K562 (cell line): ENCODE measurements around the gene YJU2. TPM values are rescaled to one million over a fixed set of nuclear protein-coding genes. Genes with fewer than 3 reads are reported as not detected.

Source experiments
- ATAC-seq: fragments of 200-7000 bp; cut with Tn5 transposase; 3 replicates; pipeline ENCODE4 v1.9.1; 2020; ENCODE audit warnings: moderate library complexity
- BruUV-seq: library from RNA; stranded (reverse); fragments of 400-500 nt; replicated peaks from 2 replicates; lab custom pipeline; 2021; lab: Mats Ljungman, UMichigan
- CTCF ChIA-PET: fragments of 300-600 bp; formaldehyde crosslinking; extraction: SDS; loops from one replicate; lab custom pipeline; 2021; ENCODE audit warnings: low intra/inter-chr PET ratio; lab: Yijun Ruan, JAX
- POLR2A ChIA-PET: fragments of 300-600, 350-650 bp; sonication (Branson Sonifier 250); formaldehyde crosslinking; extraction: SDS; loops from one replicate; lab custom pipeline; 2021; ENCODE audit warnings: antibody characterized with exemption, inconsistent platforms; lab: Yijun Ruan, JAX
- DNase-seq, 4 experiments: peaks; one replicate each; pipeline versions ENCODE4 v3.0.0 to v3.0.0-alpha.2; 2011 to 2018; ENCODE audit warnings: low spot score in 3 of 4, mixed read lengths in 3 of 4; ENCODE audit errors: extremely low read depth in 1 of 4
- FAIRE-seq: peaks from 2 replicates; lab custom pipeline; 2011; peaks lifted over from hg19 to GRCh38; lab: Jason Lieb, UNC
- H2AFZ ChIP-seq: 2 replicates; pipeline ENCODE4 v1.6.0; 2011; ENCODE audit warnings: low read depth, low read length, control low read depth, inconsistent platforms
- H3K27ac ChIP-seq: fragments of 200-600 bp; 3 replicates; pipeline ENCODE4 v1.8.0; 2011; ENCODE audit warnings: low read depth, mild to moderate bottlenecking, control low read depth, inconsistent platforms, low read length, moderate library complexity, mixed read lengths; ENCODE audit errors: extremely low read depth
- H3K27me3 ChIP-seq, 2 experiments: fragments of 300-600 bp in 1 of 2; 2 replicates in 1 of 2; 3 replicates in 1 of 2; pipeline versions ENCODE4 v1.6.0 to v1.8.0; 2011; ENCODE audit warnings: inconsistent platforms in 2 of 2, low read length in 2 of 2, mild to moderate bottlenecking in 1 of 2, mixed read lengths in 1 of 2, moderate library complexity in 1 of 2; ENCODE audit not compliant: control insufficient read depth in 2 of 2, insufficient read depth in 2 of 2
- H3K36me3 ChIP-seq: fragments of 300-600 bp; 3 replicates; pipeline ENCODE4 v1.8.0; 2011; ENCODE audit warnings: mild to moderate bottlenecking, low read length, inconsistent platforms; ENCODE audit not compliant: control insufficient read depth, insufficient read depth
- H3K4me1 ChIP-seq, 2 experiments: fragments of 200-600 bp in 1 of 2; replicated peaks in 1 of 2; 2 replicates in 1 of 2; 3 replicates in 1 of 2; pipeline versions ENCODE4 v1.5.1 to v1.8.0; 2011; ENCODE audit warnings: inconsistent platforms in 2 of 2, low read length in 2 of 2, mild to moderate bottlenecking in 1 of 2, mixed read lengths in 1 of 2, moderate library complexity in 1 of 2; ENCODE audit not compliant: control insufficient read depth in 2 of 2, insufficient read depth in 2 of 2
- H3K4me2 ChIP-seq: 2 replicates; pipeline ENCODE4 v1.6.1; 2011; ENCODE audit warnings: low read length, control low read depth, inconsistent platforms, mixed read lengths; ENCODE audit not compliant: insufficient read depth
- H3K4me3 ChIP-seq: fragments of 200-600 bp; sonication (generic), shearing (Covaris generic); 2 replicates; pipeline ENCODE4 v1.5.1; 2016; ENCODE audit warnings: control low read depth, inconsistent platforms
- H3K79me2 ChIP-seq: fragments of 200-600 bp; 3 replicates; pipeline ENCODE4 v1.8.0; 2011; ENCODE audit warnings: low read length, inconsistent platforms; ENCODE audit not compliant: control insufficient read depth, insufficient read depth
- H3K9ac ChIP-seq, 2 experiments: 2 replicates each; pipeline versions ENCODE4 v1.6.0 to v1.6.1; 2011; ENCODE audit warnings: low read depth in 2 of 2, low read length in 2 of 2, control low read depth in 1 of 2, inconsistent platforms in 1 of 2, mild to moderate bottlenecking in 1 of 2, mixed read lengths in 1 of 2; ENCODE audit not compliant: insufficient read depth in 1 of 2
- H3K9me1 ChIP-seq: one replicate; pipeline ENCODE4 v1.6.0; 2011; ENCODE audit warnings: inconsistent platforms, mild to moderate bottlenecking, low read length, moderate library complexity; ENCODE audit not compliant: control insufficient read depth, insufficient read depth
- H3K9me3 ChIP-seq: replicated peaks from 2 replicates; pipeline ENCODE4 v1.5.1; 2011; ENCODE audit warnings: low read depth, low read length, inconsistent platforms; ENCODE audit not compliant: control insufficient read depth, insufficient read depth
- H4K20me1 ChIP-seq: replicated peaks from 2 replicates; pipeline ENCODE4 v1.6.1; 2011; ENCODE audit warnings: low read length, inconsistent platforms, mixed read lengths; ENCODE audit not compliant: control insufficient read depth, insufficient read depth
- ADNP ChIP-seq: fragments of 200-800 bp; sonication (Bioruptor generic); IDR thresholded peaks from 2 replicates; pipeline ENCODE4 v1.6.1; 2016; ENCODE audit warnings: missing genetic modification characterization, missing compliant biosample characterization
- ARNT ChIP-seq, 2 experiments: fragments of 450-650 bp; IDR thresholded peaks; 2 replicates each; pipeline ENCODE4 v1.6.1; 2016; ENCODE audit warnings: mild to moderate bottlenecking in 1 of 2
- FOXK2 ChIP-seq, 2 experiments: fragments of 450-650 bp; IDR thresholded peaks in 1 of 2; conservative IDR thresholded peaks in 1 of 2; 2 replicates each; pipeline ENCODE4 v1.6.1; 2016; ENCODE audit warnings: low read depth in 2 of 2, mild to moderate bottlenecking in 1 of 2
- HMG20A ChIP-seq: fragments of 450-650 bp; formaldehyde crosslinking; conservative IDR thresholded peaks from 2 replicates; pipeline ENCODE4 v1.4.0; 2020; ENCODE audit warnings: mild to moderate bottlenecking, mixed read lengths
- KDM2B ChIP-seq: fragments of 250-450 bp; sonication (Bioruptor Pico); IDR thresholded peaks from 2 replicates; pipeline ENCODE4 v1.8.0; 2021; ENCODE audit warnings: mild to moderate bottlenecking, moderate library complexity
- MAFK ChIP-seq: IDR thresholded peaks from 2 replicates; pipeline ENCODE4 v1.6.1; 2011; ENCODE audit warnings: low read length, improper control_type of control experiment
- NBN ChIP-seq: fragments of 450-650 bp; IDR thresholded peaks from 2 replicates; pipeline ENCODE4 v1.6.1; 2016; ENCODE audit warnings: low read depth, mild to moderate bottlenecking
- NCOA4 ChIP-seq: fragments of 450-650 bp; IDR thresholded peaks from 2 replicates; pipeline ENCODE4 v1.6.1; 2018; ENCODE audit warnings: mild to moderate bottlenecking; ENCODE audit not compliant: partially characterized antibody
- RBM39 ChIP-seq: fragments of 200-400 bp; formaldehyde crosslinking; optimal IDR thresholded peaks from 2 replicates; pipeline ENCODE3; 2018; ENCODE audit warnings: low read depth, low read length
- THRAP3 ChIP-seq: fragments of 450-650 bp; IDR thresholded peaks from 2 replicates; pipeline ENCODE4 v1.6.1; 2016; ENCODE audit warnings: mild to moderate bottlenecking, inconsistent platforms, borderline replicate concordance
- TRIM24 ChIP-seq, 2 experiments: fragments of 450-650 bp; IDR thresholded peaks; 2 replicates each; pipeline ENCODE4 v1.6.1; 2016
- ZBTB26 ChIP-seq: fragments of 450-650 bp; formaldehyde crosslinking; IDR thresholded peaks from 2 replicates; pipeline ENCODE4 v1.4.0; 2022; ENCODE audit warnings: missing genetic modification characterization
- ZNF407 ChIP-seq: fragments of 450-650 bp; IDR thresholded peaks from 2 replicates; pipeline ENCODE4 v1.6.1; 2016; ENCODE audit warnings: low read depth
- WGBS: fragments of 100-300 bp; shearing (Covaris generic); methylation state at CpG from one replicate; pipeline ENCODE4 v1.1.6; 2016; ENCODE audit warnings: low coverage, mixed read lengths; ENCODE audit not compliant: insufficient coverage; ENCODE audit errors: missing lambda C conversion rate; 5-methylcytosine and 5-hydroxymethylcytosine counted together
- in situ Hi-C: fragments of 300-500 bp; cut with MboI; formaldehyde crosslinking; loops from 4 replicates; pipeline ENCODE4 v1.15.0; 2018; ENCODE audit warnings: inconsistent platforms, mixed read lengths
- intact Hi-C: fragments of 100-400 bp; cut with micrococcal nuclease; formaldehyde crosslinking; loops from 2 replicates; pipeline ENCODE4 v1.14.2; 2022
- polyA plus RNA-seq, 8 experiments: library from polyadenylated mRNA; depleted of rRNA in 4 of 8; stranded (reverse) in 5 of 8; unstranded in 3 of 8; fragments of >200 nt; fragmentation: Nextera tagmentation in 2 of 8; fragmentation: Illumina TruSeq in 1 of 8; extraction: Ambion mirVana in 2 of 8; extraction: Trizol in 1 of 8; gene quantifications; 2 replicates each; pipeline versions ENCODE4 v1.2.1 to v1.2.3, GENCODE V29; 2011 to 2014; ENCODE audit warnings: inconsistent platforms in 1 of 8, missing spikeins in 1 of 8
- total RNA-seq, 7 experiments: library from RNA; depleted of rRNA in 6 of 7; stranded (reverse); fragments of >200 nt in 6 of 7; fragmentation: Illumina TruSeq in 2 of 7; extraction: Trizol in 2 of 7; gene quantifications; 2 replicates each; pipeline versions ENCODE4 v1.2.1 to v1.2.3, GENCODE V29; 2011 to 2021; ENCODE audit warnings: low replicate concordance in 1 of 7

YJU2 gene
- total and polyA plus RNA-seq, 9 of the 15 experiments (the other 6 are each of a cell fraction or from before 2014, with no cell fraction given): 0.41 to 34.9 (median 19.3) TPM

GRCh38 chr19:4227771-4228170 lies 19.1 kb upstream of the YJU2 start (continued):
- TF ChIP-seq FOXK2 (conservative IDR thresholded peaks at IDR 0.05 in 1 of 2, IDR thresholded peaks at IDR 0.05 in 1 of 2; ENCODE audit: low read depth in 2 of 2) (0 out of 4 replicates have a peak, but pooled peaks of 1 of the 2 experiments have one; percentile 5), TRIM24 (IDR thresholded peaks at IDR 0.05) (no peak), THRAP3 (0 out of 2 replicates have a peak, but pooled peaks have one; percentile 22), NCOA4 (peak; percentile 20), NBN (no peak), HMG20A (CRISPR knock-in tag) (no peak), ZBTB26 (0 out of 2 replicates have a peak, but pooled peaks have one; percentile 7)
- TF ChIP-seq, all 486 proteins: peak for 12

- intact Hi-C loops: no loop called here
- peak overlapping the region in 1 of 2 experiments; percentile 33; a peak in 1 of 4 replicates for H3K9ac ChIP-seq
- peaks cover 0 to 20% of the 10 kb centered on the region in 2 experiments; a peak in 2 of 5 replicates for H3K27me3 ChIP-seq
- H3K9me1 ChIP-seq: no peaks in the 10 kb centered on the region
- peak overlapping the region; percentile 66; the same call in 1 of the 2 replicates for H2AFZ ChIP-seq
- ATAC-seq: no peak
- H3K4me1 ChIP-seq: peaks cover 8 to 39% of the 10 kb centered on the region in 2 experiments; a peak in 4 of 5 replicates
- no peaks in the 10 kb centered on the region for H3K79me2 ChIP-seq
- H3K27ac ChIP-seq: no peak overlapping the region
- DNase-seq: no peak
- WGBS: 0% methylated on average over 2 of the region's 2 CpGs
- H3K36me3 ChIP-seq: no peaks in the 10 kb centered on the region
- H3K4me3 ChIP-seq: no peak overlapping the region
- no peak for FAIRE-seq
- 0 out of 2 replicates have a peak, but pooled peaks cover 5% of the 10 kb centered on the region for H4K20me1 ChIP-seq
- in situ Hi-C loops: no loop called here
- BruUV-seq: no TSS peak
- H3K9me3 ChIP-seq: no peaks in the 10 kb centered on the region
- H3K4me2 ChIP-seq: 0 out of 2 replicates have a peak overlapping the region, but pooled peaks have one; percentile 18
- CTCF ChIA-PET: interaction anchor here (0.6 kb wide), 1 partner anchor 354 kb away, joined by 3 read pairs; no protein-coding TSS in a partner anchor
- POLR2A ChIA-PET: interaction anchor here (1.1 kb wide), 1 partner anchor 7 kb away, joined by 3 read pairs; no protein-coding TSS in a partner anchor
- TF ChIP-seq ZNF407 (no peak), ADNP (tag) (no peak), KDM2B (CRISPR knock-in tag) (no peak), RBM39 (no peak), MAFK (no peak), ARNT (IDR thresholded peaks at IDR 0.05) (no peak)
Measured at GRCh38 chr19:4228765-4229178, 18.1 kb upstream of the YJU2 start.
